ENCODE measurements around the gene CCDC124.

CCDC124 gene

GRCh38 chr19:17948931-17949930 lies 16.4 kb downstream of the CCDC124 start:
- Histone ChIP-seq H3K4me2 (ENCODE audit: low read length) (peak overlapping the region; percentile 77), H3K9ac (ENCODE audit: low read depth, low read length) (no peak overlapping the region), H3K36me3 (ENCODE audit: insufficient read depth, low read length) (no peaks in the 10 kb centered on the region), H3K27me3 (ENCODE audit: control insufficient read depth, insufficient read depth, low read length) (peaks cover 55% of the 10 kb centered on the region), H3K4me1 (ENCODE audit: control insufficient read depth, insufficient read depth, low read length) (peaks cover 14% of the 10 kb centered on the region), H3K4me3 (ENCODE audit: low read length) (no peak overlapping the region), H3K9me3 (replicated peaks; ENCODE audit: low read length) (no peaks in the 10 kb centered on the region)

- no peak overlapping the region for H3K4me3 ChIP-seq (ENCODE audit: low read length)
- peak overlapping the region; percentile 15 for H3K4me2 ChIP-seq (ENCODE audit: low read length)
- no peak overlapping the region for H3K9ac ChIP-seq (ENCODE audit: low read depth, low read length)
- H3K36me3 ChIP-seq (ENCODE audit: insufficient read depth, low read length): no peaks in the 10 kb centered on the region
- peaks cover 14% of the 10 kb centered on the region for H3K4me1 ChIP-seq (ENCODE audit: control insufficient read depth, insufficient read depth, low read length)
- H3K27me3 ChIP-seq (ENCODE audit: control insufficient read depth, insufficient read depth, low read length): peaks cover 58% of the 10 kb centered on the region
- no peaks in the 10 kb centered on the region for H3K9me3 ChIP-seq (replicated peaks; ENCODE audit: low read length)
These were observed 17.1 kb downstream of the CCDC124 start for GRCh38 chr19:17949956-17950309.

GRCh38 chr19:17950310-17951156 lies 17.7 kb downstream of the CCDC124 start:
- Histone ChIP-seq H3K27me3 (ENCODE audit: control insufficient read depth, insufficient read depth, low read length) (peaks cover 58% of the 10 kb centered on the region), H3K4me3 (ENCODE audit: low read length) (no peak overlapping the region), H3K4me2 (ENCODE audit: low read length) (peak overlapping the region; percentile 15), H3K9ac (ENCODE audit: low read depth, low read length) (no peak overlapping the region), H3K9me3 (replicated peaks; ENCODE audit: low read length) (no peaks in the 10 kb centered on the region), H3K36me3 (ENCODE audit: insufficient read depth, low read length) (no peaks in the 10 kb centered on the region), H3K4me1 (ENCODE audit: control insufficient read depth, insufficient read depth, low read length) (peaks cover 14% of the 10 kb centered on the region)

GRCh38 chr19:17951157-17951989 lies 18.6 kb downstream of the CCDC124 start:
- no peaks in the 10 kb centered on the region for H3K9me3 ChIP-seq (replicated peaks; ENCODE audit: low read length)
- peaks cover 14% of the 10 kb centered on the region for H3K4me1 ChIP-seq (ENCODE audit: control insufficient read depth, insufficient read depth, low read length)
- H3K4me2 ChIP-seq (ENCODE audit: low read length): no peak overlapping the region
- no peak overlapping the region for H3K4me3 ChIP-seq (ENCODE audit: low read length)
- H3K27me3 ChIP-seq (ENCODE audit: control insufficient read depth, insufficient read depth, low read length): peaks cover 59% of the 10 kb centered on the region
- no peak overlapping the region for H3K9ac ChIP-seq (ENCODE audit: low read depth, low read length)
- H3K36me3 ChIP-seq (ENCODE audit: insufficient read depth, low read length): no peaks in the 10 kb centered on the region

GRCh38 chr19:17951990-17952976 lies 19.5 kb downstream of the CCDC124 start:
- H3K4me3 ChIP-seq (ENCODE audit: low read length): no peak overlapping the region
- H3K4me1 ChIP-seq (ENCODE audit: control insufficient read depth, insufficient read depth, low read length): peaks cover 11% of the 10 kb centered on the region
- no peaks in the 10 kb centered on the region for H3K36me3 ChIP-seq (ENCODE audit: insufficient read depth, low read length)
- H3K27me3 ChIP-seq (ENCODE audit: control insufficient read depth, insufficient read depth, low read length): peaks cover 64% of the 10 kb centered on the region
- no peak overlapping the region for H3K4me2 ChIP-seq (ENCODE audit: low read length)
- no peak overlapping the region for H3K9ac ChIP-seq (ENCODE audit: low read depth, low read length)
- no peaks in the 10 kb centered on the region for H3K9me3 ChIP-seq (replicated peaks; ENCODE audit: low read length)

GRCh38 chr19:17953316-17953801 lies 20.5 kb downstream of the CCDC124 start:
- Histone ChIP-seq H3K9ac (ENCODE audit: low read depth, low read length) (no peak overlapping the region), H3K36me3 (ENCODE audit: insufficient read depth, low read length) (no peaks in the 10 kb centered on the region), H3K4me3 (ENCODE audit: low read length) (no peak overlapping the region), H3K4me1 (ENCODE audit: control insufficient read depth, insufficient read depth, low read length) (peaks cover 8% of the 10 kb centered on the region), H3K9me3 (replicated peaks; ENCODE audit: low read length) (no peaks in the 10 kb centered on the region), H3K27me3 (ENCODE audit: control insufficient read depth, insufficient read depth, low read length) (peaks cover 74% of the 10 kb centered on the region), H3K4me2 (ENCODE audit: low read length) (no peak overlapping the region)

GRCh38 chr19:17953869-17954268 lies 21.1 kb downstream of the CCDC124 start:
- Histone ChIP-seq H3K4me3 (ENCODE audit: low read length) (no peak overlapping the region), H3K9ac (ENCODE audit: low read depth, low read length) (no peak overlapping the region), H3K4me1 (ENCODE audit: control insufficient read depth, insufficient read depth, low read length) (peaks cover 8% of the 10 kb centered on the region), H3K4me2 (ENCODE audit: low read length) (no peak overlapping the region), H3K36me3 (ENCODE audit: insufficient read depth, low read length) (no peaks in the 10 kb centered on the region), H3K27me3 (ENCODE audit: control insufficient read depth, insufficient read depth, low read length) (peaks cover 71% of the 10 kb centered on the region), H3K9me3 (replicated peaks; ENCODE audit: low read length) (no peaks in the 10 kb centered on the region)

GRCh38 chr19:17954401-17954800 lies 21.6 kb downstream of the CCDC124 start:
- no peaks in the 10 kb centered on the region for H3K36me3 ChIP-seq (ENCODE audit: insufficient read depth, low read length)
- H3K9ac ChIP-seq (ENCODE audit: low read depth, low read length): no peak overlapping the region

GRCh38 chr19:17957149-17957849 lies 24.5 kb downstream of the CCDC124 start:
- peaks cover 45% of the 10 kb centered on the region for H3K27me3 ChIP-seq (ENCODE audit: control insufficient read depth, insufficient read depth, low read length)
- H3K4me3 ChIP-seq (ENCODE audit: low read length): no peak overlapping the region

More at GRCh38 chr19:17954401-17954800, 21.6 kb downstream of the CCDC124 start:
- Histone ChIP-seq H3K4me3 (ENCODE audit: low read length) (no peak overlapping the region), H3K27me3 (ENCODE audit: control insufficient read depth, insufficient read depth, low read length) (peaks cover 66% of the 10 kb centered on the region), H3K4me1 (ENCODE audit: control insufficient read depth, insufficient read depth, low read length) (peaks cover 8% of the 10 kb centered on the region), H3K9me3 (replicated peaks; ENCODE audit: low read length) (no peaks in the 10 kb centered on the region), H3K4me2 (ENCODE audit: low read length) (no peak overlapping the region)

More at GRCh38 chr19:17957149-17957849, 24.5 kb downstream of the CCDC124 start:
- no peaks in the 10 kb centered on the region for H3K9me3 ChIP-seq (replicated peaks; ENCODE audit: low read length)
- no peak overlapping the region for H3K4me2 ChIP-seq (ENCODE audit: low read length)
- H3K36me3 ChIP-seq (ENCODE audit: insufficient read depth, low read length): no peaks in the 10 kb centered on the region
- H3K9ac ChIP-seq (ENCODE audit: low read depth, low read length): no peak overlapping the region
- no peaks in the 10 kb centered on the region for H3K4me1 ChIP-seq (ENCODE audit: control insufficient read depth, insufficient read depth, low read length)
